GM18505 (cell line): ENCODE measurements around the gene APAF1.
"Not testable (repeated sequence)": the region's sequence is repeated elsewhere in the genome, so short reads cannot be mapped to it uniquely, and the experiment has no call there.

Source experiments
- ATAC-seq: cut with Tn5 transposase; IDR thresholded peaks from one replicate; pipeline ENCODE4 v1.9.1; 2021; ENCODE audit not compliant: unreplicated experiment
- POLR2A ChIP-seq: IDR thresholded peaks from 4 replicates; pipeline ENCODE4 v1.6.1; 2011; ENCODE audit warnings: borderline replicate concordance; ENCODE audit not compliant: insufficient read depth, insufficient read length; ENCODE audit errors: extremely low read depth

The APAF1 gene

DNA sequence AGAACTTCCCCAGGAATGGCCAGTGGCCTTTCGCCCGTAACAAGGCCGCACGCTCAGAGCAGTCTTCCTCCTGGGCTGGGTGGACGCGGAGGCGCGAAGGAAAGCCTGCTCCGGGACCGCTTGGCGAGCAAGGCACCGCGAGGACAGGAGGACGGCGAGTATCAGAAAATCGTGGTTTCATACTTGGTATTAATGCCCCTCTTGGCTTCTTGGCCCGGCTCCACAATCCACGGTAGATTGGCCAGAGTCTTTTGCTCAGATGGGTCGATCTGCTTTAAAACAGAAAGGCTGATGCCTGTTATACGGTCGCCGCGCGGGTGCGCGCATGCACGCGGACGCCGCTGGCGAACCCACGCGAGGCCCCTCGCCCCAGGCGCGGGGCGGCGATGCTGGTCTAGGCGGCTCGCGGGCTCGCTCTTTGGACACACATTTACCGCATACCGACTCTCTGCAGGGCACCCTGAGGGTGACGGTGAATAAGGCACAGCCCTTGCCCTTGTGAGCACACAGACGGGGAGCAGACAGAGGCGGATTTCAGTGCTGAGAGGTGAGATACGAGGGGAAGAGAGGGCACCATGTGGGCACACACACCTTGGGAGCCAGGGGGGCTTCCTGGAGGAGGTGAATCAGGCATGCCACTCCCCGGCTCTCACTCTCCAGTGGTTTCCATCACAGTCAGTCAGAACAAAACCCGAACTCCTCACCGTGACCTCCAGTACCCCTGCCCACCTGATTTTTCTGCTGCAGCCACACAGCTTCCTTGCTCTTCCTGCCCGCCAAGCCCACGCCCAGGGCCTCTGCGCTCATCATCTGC lies 100.7 kb downstream of the APAF1 start:
- no peak for TF ChIP-seq POLR2A
- peak; percentile 37 for ATAC-seq

DNA sequence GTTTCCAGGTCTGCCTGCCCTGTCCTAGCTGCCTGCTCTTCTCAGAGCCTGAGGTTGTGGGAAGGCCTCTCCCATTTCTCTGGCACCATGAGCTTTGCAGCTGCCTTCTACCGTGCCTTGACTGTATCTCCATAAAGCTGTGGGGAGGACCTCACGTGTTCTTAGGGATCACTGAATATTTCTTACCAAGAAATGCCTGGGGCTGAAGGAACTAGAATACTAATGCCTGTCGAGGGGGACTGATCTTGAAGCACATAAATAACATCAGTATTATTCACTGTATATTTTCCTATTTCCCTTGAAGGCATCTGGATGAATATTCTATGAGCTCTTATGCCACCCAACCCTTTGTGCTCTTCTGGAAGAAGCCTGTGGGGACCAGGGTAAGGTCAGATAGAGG lies 103.4 kb downstream of the APAF1 start:
- ATAC-seq: no peak
- no peak for TF ChIP-seq POLR2A

DNA sequence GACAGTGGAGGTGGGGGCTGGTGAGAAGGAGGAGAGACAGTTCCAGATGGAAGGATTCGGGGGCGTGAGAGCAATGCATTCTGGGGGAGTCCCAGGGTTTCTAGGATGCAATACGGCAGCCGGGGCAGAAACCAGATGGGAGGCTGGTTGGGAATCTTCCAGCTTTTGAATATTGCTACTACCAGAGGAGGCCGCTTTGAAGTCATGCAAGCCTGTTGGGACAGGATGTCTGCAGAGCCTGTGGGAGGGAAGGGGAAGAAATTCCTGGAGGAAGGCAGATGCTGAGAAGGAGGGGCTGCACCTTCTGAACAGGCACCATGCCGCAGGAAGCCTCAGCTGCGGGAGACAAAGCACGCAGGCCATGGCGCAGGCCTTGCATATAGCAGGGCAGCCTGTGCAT lies 105.4 kb downstream of the APAF1 start:
- no peak for ATAC-seq
- no peak for TF ChIP-seq POLR2A

DNA sequence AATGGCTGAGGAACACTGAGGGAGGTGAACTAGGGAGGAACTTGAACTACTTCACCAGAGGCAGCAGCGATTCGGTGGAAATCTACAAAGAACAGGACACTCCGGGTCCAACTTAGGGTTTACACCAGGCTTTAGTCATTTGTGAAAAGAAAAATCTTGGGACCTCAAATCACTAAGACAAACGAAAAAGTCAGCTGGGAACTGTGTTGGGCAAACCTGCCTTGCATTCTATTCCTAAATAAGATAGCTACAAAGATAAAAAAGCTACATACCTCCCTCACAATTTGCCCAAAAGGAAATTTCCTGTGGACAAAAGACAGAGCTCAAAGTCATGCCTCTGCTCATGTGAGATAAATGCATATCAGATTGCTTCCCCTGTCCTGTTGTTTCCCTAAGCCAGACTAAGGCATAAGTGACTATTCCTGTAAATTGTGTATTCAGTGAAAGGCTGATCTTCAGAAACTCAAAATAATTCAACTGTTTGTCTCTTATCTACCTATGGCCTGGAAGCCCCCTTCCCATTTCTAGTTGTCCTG lies 106.6 kb downstream of the APAF1 start:
- ATAC-seq: no peak
- no peak for TF ChIP-seq POLR2A

DNA sequence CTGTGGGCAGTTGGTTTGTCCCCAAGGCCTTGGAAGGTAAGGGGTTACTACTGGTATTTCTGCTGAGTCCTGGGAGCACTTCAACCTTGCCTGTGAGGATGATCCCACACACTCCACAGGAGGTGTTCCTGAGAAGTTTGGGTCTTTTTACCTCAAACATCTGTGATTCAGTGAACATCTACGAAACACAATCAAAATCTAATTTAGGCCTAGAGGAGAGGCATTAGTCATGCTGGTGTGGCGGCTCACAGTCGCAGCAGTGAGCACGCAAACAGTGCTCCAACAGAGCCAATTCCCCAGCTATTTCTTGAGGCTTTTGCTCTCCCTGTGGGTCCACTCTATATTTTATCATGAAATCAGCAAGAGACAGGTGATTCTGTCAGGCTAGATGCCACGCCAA lies 107.6 kb downstream of the APAF1 start:
- ATAC-seq: no peak
- no peak for TF ChIP-seq POLR2A

DNA sequence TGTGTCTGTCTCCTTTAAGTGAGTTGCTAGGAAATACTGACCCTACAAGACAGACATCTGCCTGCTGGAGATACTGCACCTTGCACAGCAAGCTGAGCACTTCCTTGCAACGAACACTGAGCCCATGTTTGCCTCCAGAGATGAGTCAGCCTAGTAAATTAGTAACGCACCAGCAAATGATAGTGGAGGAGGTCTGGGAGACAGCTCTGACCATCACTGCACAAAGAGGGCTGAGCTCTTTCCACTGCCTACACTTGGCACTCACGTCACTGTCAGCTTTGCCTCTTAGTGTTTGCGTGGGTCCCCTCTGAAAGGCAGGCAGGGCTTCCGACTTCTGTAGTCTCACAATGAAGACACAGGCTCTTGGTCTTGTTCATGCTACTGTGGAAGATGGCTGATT lies 109.0 kb downstream of the APAF1 start:
- TF ChIP-seq POLR2A: no peak
- ATAC-seq: peak; percentile 99

DNA sequence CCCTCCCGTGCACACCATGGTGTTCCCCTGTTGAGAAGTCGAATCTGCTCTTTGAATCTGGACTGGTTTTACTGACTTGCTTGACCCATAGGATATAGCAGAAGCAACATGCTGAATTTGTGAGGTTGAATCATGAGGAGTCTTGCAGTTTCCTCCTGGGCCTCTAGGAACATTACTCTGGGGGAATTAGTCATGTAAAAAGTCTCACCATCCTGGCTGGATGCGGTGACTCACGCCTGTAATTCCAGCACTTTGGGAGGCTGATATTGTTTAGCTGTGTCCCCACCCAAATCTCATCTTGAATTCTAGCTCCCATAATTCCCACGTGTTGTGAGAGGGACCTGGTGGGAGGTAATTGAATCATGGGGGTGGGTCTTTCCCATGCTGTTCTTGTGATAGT lies 110.8 kb downstream of the APAF1 start:
- ATAC-seq: not testable (repeated sequence)

DNA sequence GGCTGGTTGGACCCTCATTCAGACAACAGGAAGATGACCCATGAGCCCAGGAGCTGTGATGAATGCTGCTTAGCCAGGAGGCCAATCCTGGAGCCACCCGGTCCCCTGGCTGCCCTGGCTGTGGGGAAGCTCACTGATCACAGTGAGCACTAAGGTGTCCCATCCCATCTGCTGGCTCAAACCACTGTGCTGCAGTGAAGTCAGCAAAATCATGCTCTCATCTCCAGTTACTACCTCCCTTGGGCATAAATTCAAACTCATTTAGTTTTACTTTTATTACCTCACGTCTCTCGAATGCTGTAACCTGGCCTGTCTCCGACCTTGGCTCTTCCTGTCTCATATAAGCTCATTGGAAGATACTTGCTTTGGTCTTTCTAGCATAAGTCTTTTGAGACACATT lies 112.4 kb downstream of the APAF1 start:
- no peak for ATAC-seq
- no peak for TF ChIP-seq POLR2A

GRCh38 chr12:98758331-98758730 lies 113.2 kb downstream of the APAF1 start:
- ATAC-seq: no peak
- no peak for TF ChIP-seq POLR2A

GRCh38 chr12:98763656-98764055 lies 118.6 kb downstream of the APAF1 start:
- no peak for TF ChIP-seq POLR2A
- ATAC-seq: no peak

DNA sequence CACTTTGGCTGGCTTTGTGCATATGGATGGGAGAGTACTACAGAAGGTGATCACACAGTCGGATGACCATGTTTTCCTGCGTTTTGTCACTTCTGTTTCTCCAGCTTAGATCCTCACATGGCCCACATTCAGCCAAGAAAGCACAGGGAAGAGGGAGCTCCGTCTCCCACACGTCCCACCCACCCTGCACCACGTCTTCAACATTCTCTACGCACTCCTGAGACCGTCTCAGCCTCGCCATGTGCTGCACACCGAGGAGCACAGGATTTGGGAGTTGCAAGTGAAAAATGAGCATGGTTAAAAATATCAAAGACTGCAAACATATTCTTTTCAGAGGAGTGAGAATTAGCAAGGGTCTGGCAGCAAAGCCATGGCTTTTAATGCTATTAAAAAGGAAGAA lies 122.2 kb downstream of the APAF1 start:
- no peak for TF ChIP-seq POLR2A
- ATAC-seq: no peak

DNA sequence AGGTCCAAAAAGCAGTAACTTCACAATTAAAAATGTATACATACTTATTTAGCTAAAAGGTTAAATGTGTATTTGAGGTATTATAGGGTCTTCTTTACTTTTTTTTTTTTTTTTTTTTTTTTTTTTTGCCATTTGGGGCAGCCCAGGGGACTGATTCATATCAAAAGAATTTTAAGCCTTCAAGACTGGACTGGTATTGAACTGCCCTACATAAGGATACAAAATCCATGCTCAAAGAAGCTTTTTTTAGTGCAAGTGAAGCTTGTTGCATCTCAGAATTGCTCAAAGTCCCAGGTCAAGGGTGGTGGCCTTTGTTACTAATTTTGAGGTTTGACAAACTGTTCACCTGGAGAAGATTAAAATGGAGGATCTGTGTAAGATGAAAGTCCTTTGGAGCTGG lies 124.0 kb downstream of the APAF1 start:
- TF ChIP-seq POLR2A: no peak
- no peak for ATAC-seq

GRCh38 chr12:98770230-98770629 lies 125.1 kb downstream of the APAF1 start:
- ATAC-seq: no peak
- no peak for TF ChIP-seq POLR2A

DNA sequence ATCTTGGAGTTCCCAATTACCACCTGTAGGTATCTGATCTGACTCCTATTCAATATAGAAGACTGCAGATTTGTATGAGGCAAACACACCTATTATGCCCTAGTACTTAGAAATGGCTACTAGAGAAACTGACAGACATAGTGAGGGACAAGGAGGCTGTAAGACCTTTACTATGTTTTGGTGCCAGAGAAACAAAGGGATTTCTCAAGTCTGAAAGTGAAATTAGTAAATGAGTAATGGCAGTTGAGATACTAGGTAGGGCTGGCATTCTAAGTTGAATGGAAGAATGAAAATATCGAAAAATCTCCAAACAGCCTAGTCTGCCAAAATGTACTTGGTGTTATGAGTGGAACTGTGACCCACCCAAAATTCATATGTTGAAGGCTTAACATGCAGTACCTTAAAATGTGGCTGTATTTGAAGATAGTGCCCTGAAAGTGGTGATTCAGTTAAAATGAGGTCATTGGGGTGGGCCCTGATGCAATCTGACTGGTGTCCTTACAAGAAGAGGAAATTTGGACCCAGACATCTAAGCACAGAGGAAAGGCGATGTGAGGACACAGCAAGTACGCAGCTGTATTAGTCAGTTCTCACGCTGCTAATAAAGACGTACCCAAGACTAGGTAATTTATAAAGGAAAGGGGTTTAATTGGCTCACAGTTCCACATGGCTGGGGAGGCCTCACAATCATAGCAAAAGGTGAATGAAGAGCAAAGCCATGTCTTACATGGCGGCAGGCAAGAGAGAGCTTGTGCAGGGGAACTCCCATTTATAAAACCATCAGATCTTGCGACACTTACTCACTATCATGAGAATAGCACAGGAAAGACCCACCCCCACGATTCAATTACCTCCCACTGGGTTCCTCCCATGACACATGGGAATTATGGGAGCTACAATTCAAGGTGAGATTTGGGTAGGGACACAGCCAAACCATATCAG lies 127.0 kb downstream of the APAF1 start:
- no peak for TF ChIP-seq POLR2A
- no peak for ATAC-seq

GRCh38 chr12:98772818-98773217 lies 127.7 kb downstream of the APAF1 start:
- TF ChIP-seq POLR2A: no peak
- no peak for ATAC-seq

DNA sequence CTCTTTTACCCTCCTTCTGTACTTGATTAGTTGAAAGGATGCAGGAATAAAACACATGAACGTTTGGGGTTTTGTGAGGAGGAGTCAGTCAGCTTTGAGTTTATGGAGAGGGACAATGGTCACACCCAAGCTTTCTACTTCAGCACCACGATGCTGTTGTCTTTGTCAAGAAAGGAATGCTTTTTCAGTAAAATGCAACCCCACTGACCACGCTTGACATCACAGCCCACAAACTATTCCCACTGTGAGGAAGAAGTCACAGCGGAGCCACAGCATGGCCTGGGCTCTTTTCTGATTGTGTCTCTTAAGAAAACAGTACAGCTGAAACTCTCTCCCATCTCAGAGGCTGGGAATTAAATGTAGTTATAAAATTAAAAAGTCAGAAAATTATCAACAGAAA lies 135.2 kb downstream of the APAF1 start:
- TF ChIP-seq POLR2A: no peak
- ATAC-seq: no peak
